GM19043 (cell line): ENCODE measurements around the gene GRIP1.

Experiments
- ATAC-seq: cut with Tn5 transposase; IDR thresholded peaks from one replicate; pipeline ENCODE4 v1.9.1; 2021; ENCODE audit warnings: low read depth; ENCODE audit not compliant: unreplicated experiment

The GRIP1 gene

DNA sequence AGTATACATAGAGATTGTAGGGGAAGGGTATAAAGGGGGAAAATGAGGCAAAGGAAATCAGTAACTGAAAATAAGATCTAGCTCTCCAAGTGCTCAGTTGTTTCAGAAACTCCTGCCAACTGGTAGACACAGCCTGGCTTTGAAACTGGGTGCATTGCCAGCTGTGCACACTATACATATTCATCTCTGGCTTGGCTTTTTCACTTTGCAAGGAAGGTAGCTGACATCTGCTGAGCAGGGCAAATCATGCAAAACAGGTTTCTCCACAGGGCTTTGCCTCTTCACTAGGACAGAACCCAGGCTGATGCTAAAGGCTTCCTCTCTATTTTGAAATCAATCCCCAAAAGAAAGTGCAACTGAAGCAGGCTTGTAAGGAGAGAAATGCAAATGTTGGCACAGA, 275.1 kb downstream of the GRIP1 start:
- no peak for ATAC-seq

- no peak for ATAC-seq
These were observed 279.0 kb downstream of the GRIP1 start for GRCh38 chr12:66399911-66400306.

DNA sequence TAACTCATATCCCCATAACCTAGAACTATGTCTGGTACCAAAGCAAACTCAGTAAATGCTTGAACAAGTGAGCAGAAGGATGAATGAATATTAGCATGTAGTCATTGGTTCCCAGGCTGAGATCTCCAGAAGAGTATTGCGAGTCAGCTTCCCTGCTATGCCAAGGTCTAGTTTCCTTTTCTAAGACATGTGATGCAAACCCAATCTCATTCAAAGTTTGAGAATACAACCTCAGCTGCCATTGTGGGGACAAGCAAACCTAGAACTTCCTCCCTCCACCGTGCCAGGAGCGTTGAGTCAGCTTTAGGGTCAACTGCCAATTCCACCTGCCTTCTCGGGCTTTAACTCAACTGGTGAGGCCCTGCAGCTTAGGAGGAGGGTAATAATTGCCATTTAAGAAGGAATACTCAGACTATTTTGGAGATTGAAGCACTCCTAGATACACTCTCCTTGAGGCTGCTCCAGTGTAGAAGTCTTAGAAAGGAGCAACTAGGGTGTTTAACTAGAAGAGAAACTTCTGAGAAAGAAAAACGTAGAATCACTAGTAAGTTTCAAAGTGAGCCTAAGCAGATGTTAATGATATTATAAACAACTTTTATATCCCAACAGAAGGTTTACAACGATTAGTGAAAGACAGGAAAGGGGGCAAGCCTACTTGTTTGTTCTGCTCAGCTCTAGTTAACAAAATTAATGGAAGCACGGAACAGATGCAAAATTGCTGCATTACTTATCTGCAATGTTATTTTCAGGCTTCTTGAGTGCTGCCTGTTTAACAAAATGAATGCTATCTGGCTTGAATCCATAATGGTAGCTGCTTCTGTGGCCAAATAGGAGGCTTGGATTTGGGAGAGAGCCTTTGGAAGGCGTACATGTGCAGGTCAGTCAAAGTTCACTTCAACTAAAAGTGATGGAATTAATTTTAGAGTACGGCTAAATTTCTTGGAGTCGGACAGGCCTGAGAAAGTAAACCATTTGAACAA, 279.7 kb downstream of the GRIP1 start:
- no peak for ATAC-seq

DNA sequence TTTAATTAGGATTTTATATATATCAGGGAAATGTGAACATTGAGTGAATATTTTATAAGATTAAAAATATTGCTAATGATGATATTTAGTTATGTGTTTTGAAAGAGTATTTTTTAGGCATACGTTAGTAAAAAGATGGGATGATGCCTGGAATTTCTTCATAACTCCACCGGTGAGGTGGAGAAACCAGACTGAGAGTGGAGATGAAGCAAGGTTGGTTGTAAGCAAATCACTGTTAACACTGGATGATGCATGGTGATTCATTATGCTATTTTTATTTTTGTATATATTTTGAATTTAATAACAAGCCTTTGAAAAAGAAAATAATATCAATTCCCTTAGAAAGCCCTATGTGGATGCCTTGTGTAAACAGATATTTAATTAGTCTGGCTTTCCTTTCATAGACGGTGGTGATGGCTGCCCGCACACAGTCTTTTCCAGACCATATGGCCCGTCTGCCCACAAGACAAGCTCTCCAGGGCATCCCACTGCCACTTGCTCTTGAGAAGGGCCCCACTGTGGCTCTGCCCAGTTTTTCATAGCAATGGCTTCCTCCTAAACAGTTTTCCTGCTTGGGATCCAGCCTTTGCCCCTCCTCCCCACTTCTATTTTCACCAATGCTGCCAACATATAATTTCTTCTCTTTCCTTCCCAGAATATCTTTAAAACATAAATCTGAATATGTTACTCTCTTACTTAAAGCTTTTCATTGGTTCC, 281.1 kb downstream of the GRIP1 start:
- ATAC-seq: no peak

- no peak for ATAC-seq
These were observed 285.0 kb downstream of the GRIP1 start for GRCh38 chr12:66393890-66394289.

DNA sequence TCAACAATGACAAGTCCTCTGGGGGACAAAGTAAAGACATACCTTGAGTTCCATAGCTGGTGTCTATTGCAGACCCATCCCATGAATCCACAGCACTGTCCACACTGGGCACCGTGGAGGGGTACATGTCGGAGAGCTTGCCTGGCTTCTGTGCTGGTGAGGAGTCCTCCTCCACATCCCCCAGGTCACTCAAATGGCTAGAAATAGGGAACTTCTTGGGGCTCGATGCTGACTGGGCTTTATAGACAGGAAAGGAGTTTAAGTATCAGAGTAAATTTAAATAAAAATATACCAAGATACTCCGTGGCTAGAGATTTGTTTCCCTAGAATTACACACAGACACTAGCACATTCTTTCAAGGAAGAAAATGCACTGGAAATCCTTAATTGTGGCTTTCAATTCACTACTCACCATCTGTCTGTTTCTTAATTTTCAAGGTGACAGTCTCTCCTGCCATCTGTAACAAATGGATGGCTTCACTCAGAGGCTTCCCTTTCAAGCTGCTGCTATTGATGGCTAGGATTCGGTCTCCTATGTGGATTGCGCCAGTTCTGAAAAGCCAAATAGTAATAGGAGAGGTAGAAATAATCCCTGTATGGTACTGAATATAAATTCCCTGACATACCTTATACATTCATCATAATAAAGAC, 286.5 kb downstream of the GRIP1 start:
- ATAC-seq: no peak

GRCh38 chr12:66388517-66388916, 290.4 kb downstream of the GRIP1 start:
- ATAC-seq: no peak

GRCh38 chr12:66387117-66387516, 291.8 kb downstream of the GRIP1 start:
- ATAC-seq: no peak

- no peak for ATAC-seq
These were observed 297.9 kb downstream of the GRIP1 start for GRCh38 chr12:66380769-66381535.

GRCh38 chr12:66379616-66380015, 299.3 kb downstream of the GRIP1 start:
- ATAC-seq: no peak

DNA sequence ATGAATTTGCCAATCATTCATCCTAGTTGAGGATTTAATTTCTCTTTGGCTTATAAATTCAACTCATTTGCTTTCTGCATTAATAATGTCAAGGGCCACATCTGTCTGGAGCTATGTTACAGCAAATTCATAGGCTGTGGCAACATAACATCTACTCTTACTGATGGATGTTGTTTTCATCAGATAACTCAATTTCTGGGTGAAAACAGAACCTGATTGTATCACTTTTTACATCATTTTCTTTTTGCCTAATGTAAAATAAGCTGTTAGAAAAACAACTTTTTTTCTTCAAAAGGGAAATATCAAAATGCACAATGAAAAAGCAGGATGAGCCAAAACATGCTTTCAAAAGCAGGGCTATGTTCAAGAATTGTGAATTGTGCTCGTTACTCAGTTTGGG, 303.3 kb downstream of the GRIP1 start:
- ATAC-seq: no peak

- no peak for ATAC-seq
These were observed 306.9 kb downstream of the GRIP1 start for GRCh38 chr12:66371982-66372381.

DNA sequence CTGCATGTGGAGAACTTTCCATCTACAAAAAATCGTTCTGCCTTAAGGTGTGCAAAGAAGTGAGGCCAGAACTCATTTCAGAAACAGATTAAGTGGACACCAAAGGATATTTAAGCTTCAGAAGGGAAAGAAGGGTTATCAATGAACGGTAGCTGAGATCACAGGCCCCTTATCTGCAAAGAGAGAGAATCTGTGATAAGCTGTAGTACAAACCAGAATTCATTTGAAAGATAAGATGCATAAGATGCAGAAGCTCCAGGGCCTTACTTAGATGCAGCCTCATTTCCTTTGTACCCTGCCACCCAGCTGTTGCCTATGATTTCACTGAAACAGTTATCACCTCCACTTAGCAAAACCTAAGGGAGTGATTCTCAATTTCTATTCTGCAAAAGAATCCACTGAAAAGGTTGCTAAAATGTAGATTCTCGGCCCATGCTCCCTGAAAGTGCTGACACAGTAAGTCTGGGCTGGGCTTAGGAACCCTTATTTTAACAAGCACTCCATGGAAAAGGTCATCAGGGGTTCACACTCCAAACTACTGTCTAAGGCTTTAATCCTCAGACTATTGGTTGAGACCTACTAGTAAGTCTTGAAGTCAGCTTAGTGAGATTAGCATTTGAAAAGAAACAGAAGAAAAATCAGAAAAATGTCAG, 311.7 kb downstream of the GRIP1 start:
- ATAC-seq: no peak

- ATAC-seq: no peak
These were observed 313.0 kb downstream of the GRIP1 start for GRCh38 chr12:66365718-66366490.

DNA sequence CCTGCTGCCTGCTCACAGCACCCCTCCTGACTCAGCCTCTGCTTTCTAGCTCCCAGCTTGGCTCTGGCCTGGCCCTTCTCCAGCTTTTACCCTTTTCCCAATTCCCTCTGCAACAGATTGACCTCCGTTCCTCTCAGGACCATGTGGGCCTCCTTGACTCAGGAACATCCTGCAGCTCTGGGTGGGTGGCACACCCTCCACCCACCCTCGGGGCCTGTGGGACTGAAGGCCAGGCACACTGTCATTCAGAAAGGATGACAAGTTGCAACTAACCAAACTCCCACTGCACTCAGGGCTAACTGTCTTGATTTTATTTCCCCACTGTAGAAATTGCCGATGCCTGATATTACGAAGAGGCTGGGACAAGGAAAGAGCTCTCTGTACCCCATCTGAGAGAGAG, 317.2 kb downstream of the GRIP1 start:
- no peak for ATAC-seq

DNA sequence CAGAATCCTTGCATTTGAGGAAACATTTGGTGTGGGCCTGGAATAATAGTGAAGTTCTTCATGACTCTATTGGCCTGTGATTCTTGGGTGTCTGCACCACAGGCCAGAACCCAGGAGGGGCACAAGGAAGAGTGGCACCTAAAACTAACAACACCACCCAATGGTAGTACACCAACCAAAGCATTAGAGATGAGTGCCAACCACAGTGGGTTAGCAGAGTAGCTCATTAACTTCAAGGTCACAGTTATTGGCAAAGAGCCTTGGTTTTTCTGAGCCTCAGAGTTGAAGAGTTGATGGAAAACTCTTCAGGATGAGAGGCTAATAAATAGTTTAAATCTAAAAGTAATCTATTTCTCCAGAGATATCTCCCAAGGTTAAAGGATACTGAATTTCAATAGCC, 319.6 kb downstream of the GRIP1 start:
- no peak for ATAC-seq

- ATAC-seq: no peak
These were observed 324.6 kb downstream of the GRIP1 start for GRCh38 chr12:66354291-66354690.

DNA sequence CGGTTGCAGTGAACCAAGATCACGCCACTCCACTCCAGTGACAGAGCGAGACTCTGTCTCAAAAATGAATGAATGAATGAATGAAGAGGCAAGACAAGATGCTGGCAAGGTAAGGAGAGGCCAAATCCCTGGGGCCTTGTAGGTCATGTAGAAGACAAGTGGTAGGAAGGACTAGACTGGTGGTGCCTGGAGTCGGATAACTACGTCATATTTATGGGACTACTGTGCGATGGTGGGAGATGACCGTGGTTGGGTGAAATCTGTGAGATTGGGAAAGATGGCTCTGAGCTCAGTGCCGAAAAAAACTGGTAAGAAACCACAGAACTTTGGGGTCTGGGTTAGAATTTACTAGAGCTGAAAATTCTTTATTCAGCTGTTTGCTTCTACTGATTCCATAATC, 326.0 kb downstream of the GRIP1 start:
- ATAC-seq: no peak

DNA sequence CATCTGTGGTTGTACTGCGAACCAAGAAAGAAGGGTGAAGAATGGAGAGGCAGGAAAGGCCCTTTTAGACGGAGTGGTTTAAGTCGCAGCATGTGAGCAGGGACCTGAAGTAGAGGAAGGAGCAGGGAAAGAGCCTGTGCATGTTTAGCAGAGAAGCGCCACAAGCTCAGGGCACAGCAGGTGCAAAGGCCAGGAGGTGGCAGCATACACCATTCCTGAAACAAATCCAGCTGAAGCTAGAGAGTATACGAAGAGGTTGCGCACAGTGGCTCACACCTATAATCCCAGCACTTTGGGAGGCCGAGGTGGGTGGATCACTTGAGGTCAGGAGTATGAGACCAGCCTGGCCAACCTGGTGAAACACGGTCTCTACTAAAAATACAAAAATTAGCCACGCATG, 326.7 kb downstream of the GRIP1 start:
- no peak for ATAC-seq
